A549 (cell line): ENCODE data around the gene CCDC50. TPM values are rescaled to one million over a fixed set of nuclear protein-coding genes. Genes with fewer than 3 reads are reported as not detected.

Experiments used
- ATAC-seq, 2 experiments: fragments of 200-7000 bp in 1 of 2; fragments of >200 bp in 1 of 2; cut with Nextera tagmentation in 1 of 2; cut with Tn5 transposase in 1 of 2; 3 replicates each; pipeline versions ENCODE4 v1.8.0 to v1.9.1; 2018 to 2020; ENCODE audit warnings: mild to moderate bottlenecking in 1 of 2, moderate library complexity in 1 of 2
- CTCF ChIA-PET: fragments of 300-600 bp; sonication (Branson Sonifier 250); formaldehyde crosslinking; extraction: SDS; loops from one replicate; lab custom pipeline; 2021; ENCODE audit warnings: antibody characterized with exemption, inconsistent platforms; lab: Yijun Ruan, JAX
- POLR2A ChIA-PET: fragments of 350-600 bp; formaldehyde crosslinking; extraction: SDS; loops from one replicate; lab custom pipeline; 2021; ENCODE audit warnings: antibody characterized with exemption, inconsistent platforms; lab: Yijun Ruan, JAX
- DNase-seq, 2 experiments: peaks; one replicate each; pipeline versions ENCODE4 v3.0.0 to v3.0.0-alpha.2; 2011 to 2016; ENCODE audit warnings: low read depth in 1 of 2, low spot score in 1 of 2
- FAIRE-seq: peaks from 2 replicates; lab custom pipeline; 2011; peaks lifted over from hg19 to GRCh38; lab: Jason Lieb, UNC
- H3K27ac ChIP-seq, 2 experiments: fragments of >200 bp; sonication (Bioruptor Twin); formaldehyde crosslinking; 3 replicates each; pipeline ENCODE4 v1.5.1; 2016 to 2017
- H3K4me1 ChIP-seq: fragments of >200 bp; sonication (Bioruptor Twin); formaldehyde crosslinking; 3 replicates; pipeline ENCODE4 v1.6.1; 2016
- H3K4me2 ChIP-seq: fragments of >200 bp; sonication (Bioruptor Twin); formaldehyde crosslinking; 3 replicates; pipeline ENCODE4 v1.6.1; 2016
- H3K4me3 ChIP-seq: fragments of >200 bp; sonication (Bioruptor Twin); formaldehyde crosslinking; 3 replicates; pipeline ENCODE4 v1.5.1; 2016
- H3K9me3 ChIP-seq: fragments of >200 bp; sonication (Bioruptor Twin); formaldehyde crosslinking; 3 replicates; pipeline ENCODE4 v1.6.1; 2016
- CHD2 ChIP-seq: fragments of 150-350 bp; IDR thresholded peaks from 2 replicates; pipeline ENCODE4 v1.6.1; 2014; ENCODE audit warnings: low read length; ENCODE audit not compliant: partially characterized antibody
- CHD4 ChIP-seq: fragments of 200-600 bp; sonication (generic); IDR thresholded peaks from 2 replicates; pipeline ENCODE4 v1.6.1; 2016; ENCODE audit warnings: antibody characterized with exemption, mild to moderate bottlenecking, borderline replicate concordance
- CTCF ChIP-seq: fragments of >200 bp; sonication (Bioruptor Twin); formaldehyde crosslinking; IDR thresholded peaks from 3 replicates; pipeline ENCODE4 v1.5.1; 2016
- E2F6 ChIP-seq: IDR thresholded peaks from 2 replicates; pipeline ENCODE4 v1.6.1; 2012; ENCODE audit warnings: low read depth, borderline replicate concordance
- ELK1 ChIP-seq: fragments of 150-350 bp; IDR thresholded peaks from 2 replicates; pipeline ENCODE4 v1.6.1; 2014; ENCODE audit warnings: low read depth, mild to moderate bottlenecking, low read length
- FOSB ChIP-seq: fragments of 250-450 bp; sonication (Bioruptor Pico); IDR thresholded peaks from 2 replicates; pipeline ENCODE4 v1.5.0; 2020; ENCODE audit warnings: mild to moderate bottlenecking, moderate library complexity
- GATA3 ChIP-seq: IDR thresholded peaks from 2 replicates; pipeline ENCODE4 v1.6.1; 2012; ENCODE audit warnings: borderline replicate concordance
- HDAC2 ChIP-seq: fragments of 200-600 bp; sonication (generic); IDR thresholded peaks from 2 replicates; pipeline ENCODE4 v1.6.1; 2016
- JUN ChIP-seq, 2 experiments: fragments of >200 bp; sonication (Bioruptor Twin); formaldehyde crosslinking; IDR thresholded peaks; 2 replicates in 1 of 2; 3 replicates in 1 of 2; pipeline ENCODE4 v1.6.1; 2016 to 2017
- KDM1A ChIP-seq: fragments of 200-600 bp; sonication (generic); IDR thresholded peaks from 2 replicates; pipeline ENCODE4 v1.6.1; 2016; ENCODE audit warnings: low read depth, mild to moderate bottlenecking
- MAX ChIP-seq: IDR thresholded peaks from 2 replicates; pipeline ENCODE4 v1.6.1; 2012
- REST ChIP-seq: fragments of 200-600 bp; sonication (generic); IDR thresholded peaks from 2 replicates; pipeline ENCODE4 v1.6.1; 2016; ENCODE audit warnings: antibody characterized with exemption, mild to moderate bottlenecking, moderate library complexity
- SREBF2 ChIP-seq: fragments of 450-650 bp; IDR thresholded peaks from 2 replicates; pipeline ENCODE4 v1.6.1; 2014; ENCODE audit warnings: mild to moderate bottlenecking, moderate library complexity
- TFCP2L1 ChIP-seq: fragments of 250-450 bp; sonication (Bioruptor Pico); IDR thresholded peaks from 2 replicates; pipeline ENCODE4 v1.5.0; 2021; ENCODE audit warnings: mild to moderate bottlenecking
- TP53 ChIP-seq: fragments of 250-450 bp; sonication (Bioruptor Pico); IDR thresholded peaks from 2 replicates; pipeline ENCODE4 v1.5.0; 2021; ENCODE audit warnings: mild to moderate bottlenecking, moderate library complexity
- USF2 ChIP-seq: fragments of 450-650 bp; IDR thresholded peaks from 2 replicates; pipeline ENCODE4 v1.6.1; 2014; ENCODE audit warnings: antibody characterized with exemption
- ZC3H11A ChIP-seq: fragments of 450-650 bp; IDR thresholded peaks from 2 replicates; pipeline ENCODE4 v1.6.1; 2014; ENCODE audit warnings: antibody characterized with exemption, mild to moderate bottlenecking
- WGBS: methylation state at CpG from one replicate; pipeline ENCODE4 v1.1.6; 2017; ENCODE audit errors: missing lambda C conversion rate; 5-methylcytosine and 5-hydroxymethylcytosine counted together
- polyA plus RNA-seq, 4 experiments: library from polyadenylated mRNA; depleted of rRNA in 3 of 4; stranded (reverse); fragments of >200 nt; fragmentation: RNase III in 1 of 4; extraction: RNeasy Plus Mini Kit Qiagen cat#74134 plus additional on column Dnase treatment in 1 of 4; gene quantifications; 2 replicates in 3 of 4; 3 replicates in 1 of 4; pipeline ENCODE4 v1.2.3, GENCODE V29; 2011 to 2017

The CCDC50 gene
- polyA plus RNA-seq, 2 of the 4 experiments (the other 2 are of a cell fraction) = 20.1 to 43.8 TPM

- DNase-seq = no peak
- Histone ChIP-seq H3K4me2 (peak overlapping the region; percentile 99), H3K9me3 (no peaks in the 10 kb centered on the region), H3K4me1 (peaks cover 23% of the 10 kb centered on the region), H3K27ac (peak overlapping the region; percentile 92 to 93), H3K4me3 (peak overlapping the region; percentile 95)
- ATAC-seq = no peak
- POLR2A ChIA-PET = no interaction called here
- CTCF ChIA-PET = interaction anchor here (1.2 kb wide), 1 partner anchor 56 kb away, joined by 3 read pairs; no protein-coding TSS in a partner anchor
- TF ChIP-seq CTCF = no peak
- no peak for TF ChIP-seq REST
- no peak for TF ChIP-seq CHD2
- no peak for TF ChIP-seq CHD4
- no peak for TF ChIP-seq USF2
- no peak for TF ChIP-seq FOSB (CRISPR knock-in tag)
- no peak for TF ChIP-seq ZC3H11A
- no peak for TF ChIP-seq ELK1
- no peak for TF ChIP-seq E2F6
- no peak for TF ChIP-seq TP53 (CRISPR knock-in tag)
- TF ChIP-seq GATA3 = no peak
- TF ChIP-seq JUN (IDR thresholded peaks at IDR 0.05) = no peak
- TF ChIP-seq SREBF2 = no peak
- TF ChIP-seq TFCP2L1 = no peak
- TF ChIP-seq MAX = no peak
- TF ChIP-seq HDAC2 = no peak
- no peak for TF ChIP-seq KDM1A
- FAIRE-seq = no peak
- WGBS = 73% methylated on average over 9 of the region's 9 CpGs
Observed at GRCh38 chr3:191328383-191328961, 722 bp upstream of the CCDC50 start.
